RWPE1 (cell line): ENCODE results near the gene TDRD3.
"Not testable (repeated sequence)": the region's sequence is repeated elsewhere in the genome, so short reads cannot be mapped to it uniquely, and the experiment has no call there.

Experiments
- CTCF ChIA-PET: fragments of 350-600 bp; sonication (Branson Sonifier 250); formaldehyde crosslinking; extraction: SDS; loops from one replicate; lab custom pipeline; 2021; lab: Yijun Ruan, JAX
- POLR2A ChIA-PET: fragments of 400-600 bp; formaldehyde crosslinking; extraction: SDS; loops from one replicate; lab custom pipeline; 2020; ENCODE audit warnings: antibody characterized with exemption; ENCODE audit not compliant: low non-redundant PET; lab: Yijun Ruan, JAX
- DNase-seq: peaks from one replicate; pipeline ENCODE4 v3.0.0; 2012; ENCODE audit warnings: low spot score
- H3K27ac ChIP-seq: fragments of 450-650 bp; 2 replicates; pipeline ENCODE4 v1.5.1; 2017
- TF ChIP-seq, protein P1 (sequence below): fragments of 450-650 bp; conservative IDR thresholded peaks from 2 replicates; pipeline ENCODE4 v1.5.1; 2017; ENCODE audit warnings: low read depth, mild to moderate bottlenecking

The TDRD3 gene

DNA sequence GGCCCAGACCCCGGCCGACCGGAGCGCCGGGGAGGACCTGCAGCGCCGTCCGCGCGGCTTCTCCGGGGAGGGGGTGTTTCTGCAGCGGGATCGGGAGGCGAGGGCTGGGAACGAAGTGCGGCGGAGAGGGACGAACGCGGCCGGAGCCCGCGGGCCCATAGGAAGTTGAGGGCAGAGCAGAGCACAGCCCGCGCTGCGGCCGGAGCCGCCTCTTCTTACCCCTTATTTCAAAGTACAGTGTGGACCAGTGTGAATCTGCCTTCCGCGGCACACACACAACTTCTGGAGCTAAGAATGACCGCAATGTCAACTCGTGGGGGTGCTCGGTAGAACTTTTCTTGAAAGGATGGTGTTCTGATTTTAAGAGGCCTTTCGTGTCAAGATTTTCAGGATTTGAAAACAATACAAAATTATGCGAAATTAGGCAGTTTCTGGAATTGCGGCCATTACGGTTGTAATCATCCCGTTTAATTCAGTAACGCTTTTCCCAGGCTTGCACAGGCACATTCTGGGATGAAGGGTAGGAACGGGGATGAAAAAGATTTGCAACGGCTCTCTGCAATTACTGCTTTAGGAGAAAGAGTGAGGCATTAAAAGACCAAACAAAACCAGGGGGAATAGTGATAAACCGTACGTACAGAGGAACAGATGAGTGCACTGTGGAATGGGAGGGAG lies 821 bp downstream of the TDRD3 start:
- ChIA-PET CTCF (no interaction called here), POLR2A (no interaction called here)
- TF ChIP-seq, protein P1, sequence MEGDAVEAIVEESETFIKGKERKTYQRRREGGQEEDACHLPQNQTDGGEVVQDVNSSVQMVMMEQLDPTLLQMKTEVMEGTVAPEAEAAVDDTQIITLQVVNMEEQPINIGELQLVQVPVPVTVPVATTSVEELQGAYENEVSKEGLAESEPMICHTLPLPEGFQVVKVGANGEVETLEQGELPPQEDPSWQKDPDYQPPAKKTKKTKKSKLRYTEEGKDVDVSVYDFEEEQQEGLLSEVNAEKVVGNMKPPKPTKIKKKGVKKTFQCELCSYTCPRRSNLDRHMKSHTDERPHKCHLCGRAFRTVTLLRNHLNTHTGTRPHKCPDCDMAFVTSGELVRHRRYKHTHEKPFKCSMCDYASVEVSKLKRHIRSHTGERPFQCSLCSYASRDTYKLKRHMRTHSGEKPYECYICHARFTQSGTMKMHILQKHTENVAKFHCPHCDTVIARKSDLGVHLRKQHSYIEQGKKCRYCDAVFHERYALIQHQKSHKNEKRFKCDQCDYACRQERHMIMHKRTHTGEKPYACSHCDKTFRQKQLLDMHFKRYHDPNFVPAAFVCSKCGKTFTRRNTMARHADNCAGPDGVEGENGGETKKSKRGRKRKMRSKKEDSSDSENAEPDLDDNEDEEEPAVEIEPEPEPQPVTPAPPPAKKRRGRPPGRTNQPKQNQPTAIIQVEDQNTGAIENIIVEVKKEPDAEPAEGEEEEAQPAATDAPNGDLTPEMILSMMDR = no peak
- peak overlapping the region; percentile 95 for H3K27ac ChIP-seq
- peak; percentile 48 for DNase-seq

GRCh38 chr13:60398379-60398891 lies 1.4 kb downstream of the TDRD3 start:
- TF ChIP-seq, protein P1 = no peak
- ChIA-PET POLR2A (no interaction called here), CTCF (no interaction called here)
- no peak for DNase-seq
- H3K27ac ChIP-seq = no peak overlapping the region

DNA sequence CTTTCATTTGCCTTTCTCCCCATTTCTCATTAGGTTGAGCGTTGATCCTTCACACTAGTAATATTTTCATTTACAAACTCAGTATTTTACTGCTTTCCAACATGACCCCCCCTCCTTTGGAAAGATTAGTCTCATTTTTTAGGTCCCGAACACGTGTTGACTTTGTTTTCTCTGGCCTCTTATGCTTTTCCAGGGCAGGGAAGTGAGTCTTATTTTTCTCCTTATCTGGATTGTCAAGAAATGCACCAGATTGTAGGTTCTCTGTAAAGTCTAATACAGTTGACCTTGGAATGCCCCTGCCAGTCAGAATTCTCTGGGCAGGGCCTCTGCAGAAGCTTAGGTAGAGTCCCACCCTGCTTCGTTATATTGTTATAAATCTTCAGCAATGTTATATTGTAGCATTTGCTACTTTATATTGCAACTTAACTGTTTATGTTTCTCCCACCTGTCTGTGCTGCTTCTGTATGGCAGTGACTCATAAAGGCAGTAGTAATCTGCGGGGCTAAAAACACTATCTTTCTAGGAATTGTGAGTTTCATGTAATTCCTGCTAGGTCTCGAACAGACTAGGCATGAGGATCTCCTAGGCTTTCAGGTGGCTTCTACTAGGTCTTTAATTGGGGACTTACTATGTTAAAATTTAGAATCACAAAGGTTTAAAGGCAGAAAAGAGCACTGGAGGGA lies 2.0 kb downstream of the TDRD3 start:
- ChIA-PET CTCF (no interaction called here), POLR2A (no interaction called here)
- TF ChIP-seq, protein P1 = no peak
- no peak for DNase-seq
- no peak overlapping the region for H3K27ac ChIP-seq

GRCh38 chr13:60402022-60402421 lies 5.0 kb downstream of the TDRD3 start:
- H3K27ac ChIP-seq = no peak overlapping the region
- DNase-seq = peak; percentile 12
- TF ChIP-seq, protein P1 = no peak
- CTCF ChIA-PET = no interaction called here
- POLR2A ChIA-PET = no interaction called here

DNA sequence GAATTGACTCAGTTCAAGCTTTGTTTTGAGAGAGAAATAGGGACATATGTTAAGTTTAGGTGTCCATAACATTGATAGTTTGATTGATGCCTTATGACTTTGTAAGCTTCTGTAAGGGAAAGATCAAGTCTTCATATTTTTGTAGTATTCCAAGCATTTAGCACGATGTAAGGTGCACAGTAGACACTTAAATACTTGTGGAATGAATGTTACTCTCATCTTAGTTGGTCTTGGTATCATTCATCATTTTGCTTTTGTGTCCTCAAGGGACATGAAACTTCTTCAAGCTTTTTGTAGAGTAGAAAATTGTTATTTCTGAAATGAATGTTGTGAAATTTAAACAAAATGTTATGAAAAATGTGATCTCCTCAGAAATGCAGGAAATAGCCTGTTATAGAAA lies 10.1 kb downstream of the TDRD3 start:
- no peak for DNase-seq
- TF ChIP-seq, protein P1 = no peak
- H3K27ac ChIP-seq = no peak overlapping the region
- CTCF ChIA-PET = no interaction called here
- POLR2A ChIA-PET = no interaction called here

DNA sequence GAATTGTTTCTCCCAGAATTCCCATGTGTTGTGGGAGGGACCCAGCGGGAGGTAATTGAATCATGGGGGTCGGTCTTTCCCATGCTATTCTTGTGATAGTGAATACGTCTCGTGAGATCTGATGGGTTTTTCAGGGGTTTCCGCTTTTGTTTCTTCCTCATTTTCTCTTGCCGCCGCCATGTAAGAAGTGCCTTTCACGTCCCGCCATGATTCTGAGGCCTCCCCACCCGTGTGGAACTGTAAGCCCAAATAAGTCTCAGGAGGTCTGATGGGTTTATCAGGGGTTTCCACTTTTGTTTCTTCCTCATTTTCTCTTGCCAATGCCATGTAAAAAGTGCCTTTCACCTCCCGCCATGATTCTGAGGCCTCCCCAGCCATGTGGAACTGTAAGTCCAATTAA lies 10.8 kb downstream of the TDRD3 start:
- H3K27ac ChIP-seq, POLR2A ChIA-PET: not testable (repeated sequence)

GRCh38 chr13:60409574-60410292 lies 12.7 kb downstream of the TDRD3 start:
- POLR2A ChIA-PET, H3K27ac ChIP-seq, DNase-seq, CTCF ChIA-PET: not testable (repeated sequence)

More for the DNA sequence above, 10.8 kb downstream of the TDRD3 start:
- DNase-seq, CTCF ChIA-PET: not testable (repeated sequence)
